HG03045 (cell line): ENCODE data around the gene MAEA.

Experiments
- ATAC-seq: cut with Tn5 transposase; IDR thresholded peaks from one replicate; pipeline ENCODE4 v1.9.1; 2021; ENCODE audit warnings: mild to moderate bottlenecking, moderate library complexity; ENCODE audit not compliant: unreplicated experiment

MAEA gene

DNA sequence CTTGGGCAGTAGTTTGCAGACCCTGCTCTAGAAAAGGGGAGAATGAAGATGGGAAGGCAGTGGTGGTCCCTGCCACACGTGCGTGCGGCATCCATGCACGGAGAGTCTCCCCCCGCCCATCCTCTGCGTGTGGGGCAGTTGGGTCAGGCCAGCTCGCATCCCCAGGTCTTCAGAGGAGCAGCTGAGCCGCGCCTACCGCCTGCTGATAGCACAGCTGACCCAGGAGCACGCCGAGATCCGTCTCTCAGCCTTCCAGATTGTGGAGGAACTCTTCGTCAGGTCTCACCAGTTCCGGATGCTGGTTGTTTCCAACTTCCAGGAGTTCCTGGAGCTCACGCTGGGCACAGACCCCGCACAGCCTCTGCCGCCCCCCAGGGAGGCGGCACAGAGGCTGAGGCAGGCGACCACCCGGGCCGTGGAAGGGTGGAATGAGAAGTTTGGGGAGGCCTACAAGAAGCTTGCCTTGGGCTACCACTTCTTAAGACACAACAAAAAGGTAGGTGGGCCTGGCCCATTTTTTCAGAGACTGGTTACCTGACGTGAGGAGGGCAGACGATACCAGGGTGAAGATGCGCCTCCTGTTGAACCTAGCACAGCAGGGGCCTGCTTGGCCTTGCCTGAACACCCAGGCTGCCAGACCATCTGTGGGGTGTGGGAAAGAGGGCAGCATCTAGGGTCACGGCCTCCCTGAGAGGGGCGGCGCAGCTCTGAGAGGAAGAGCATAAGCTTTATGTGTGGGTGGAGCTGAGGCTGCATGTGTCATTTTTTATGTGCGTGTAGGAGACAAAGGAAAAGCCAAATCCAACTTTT is 59.9 kb downstream of the MAEA start:
- no peak for ATAC-seq

DNA sequence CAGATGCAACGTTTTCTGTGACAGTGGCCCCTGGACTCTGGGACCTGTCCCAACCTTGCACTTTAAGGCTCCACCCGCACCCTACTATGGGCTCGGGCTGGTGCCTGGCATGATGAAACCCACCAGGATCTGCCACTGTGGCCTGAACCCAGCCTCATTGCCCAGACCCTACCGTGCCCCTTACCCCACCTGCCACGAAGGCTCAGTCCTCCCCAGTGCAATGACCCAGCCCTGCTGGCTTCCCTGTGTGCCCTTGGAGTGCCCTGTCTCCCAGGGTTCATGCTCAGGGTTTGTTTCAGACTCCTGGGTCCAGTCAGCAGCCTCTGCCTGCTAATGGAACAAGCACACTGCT is 60.5 kb downstream of the MAEA start:
- no peak for ATAC-seq

DNA sequence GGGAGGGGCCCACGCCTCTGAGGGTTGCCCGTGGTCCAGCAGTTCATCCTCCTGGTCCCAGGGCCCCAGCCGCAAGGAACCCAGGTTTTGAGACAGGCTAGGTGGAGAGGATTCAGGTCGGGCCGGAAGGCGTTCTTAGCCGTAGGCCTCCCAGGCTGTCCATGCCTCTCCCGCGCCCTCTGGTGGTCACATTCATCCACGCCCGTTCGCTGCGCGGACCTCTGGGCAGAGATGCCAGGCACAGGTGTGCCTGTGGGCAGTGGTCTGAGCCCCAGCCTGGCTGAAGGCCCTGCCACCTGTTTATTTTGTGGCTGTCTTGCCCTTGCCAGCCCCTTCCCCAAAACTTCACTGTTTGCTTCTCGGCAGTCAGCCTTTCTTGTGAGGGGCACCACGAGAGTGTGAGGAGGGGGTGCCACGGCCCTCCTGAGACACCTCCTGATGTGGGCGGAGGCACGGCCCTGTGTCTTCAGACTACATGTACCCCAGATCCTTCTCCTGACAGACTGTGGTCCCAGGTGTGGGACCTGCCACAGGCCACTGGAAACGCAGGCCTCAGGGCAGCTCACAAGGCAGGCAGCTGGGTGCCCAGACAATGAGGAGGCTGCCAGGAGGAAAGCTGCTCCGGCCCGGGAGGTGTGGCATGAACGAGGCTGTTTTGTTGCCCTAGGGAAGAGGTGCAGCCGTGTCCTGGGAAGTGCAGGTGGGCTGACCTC is 62.3 kb downstream of the MAEA start:
- ATAC-seq, result no peak

DNA sequence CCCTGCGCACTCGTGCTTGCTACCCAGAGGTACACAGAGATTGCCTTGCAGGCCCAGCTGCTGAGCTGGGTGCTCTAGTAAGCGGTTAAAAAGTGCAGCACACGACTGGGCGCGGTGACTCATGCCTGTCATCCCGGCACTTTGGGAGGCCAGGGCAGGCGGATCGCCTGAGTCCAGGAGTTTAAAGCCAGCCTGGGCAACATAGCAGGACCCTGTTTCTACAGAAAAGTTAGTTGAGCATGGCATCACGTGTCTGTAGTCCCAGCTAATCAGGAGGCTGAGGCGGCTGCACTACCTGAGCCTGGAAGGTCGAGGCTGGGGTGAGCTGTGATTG is 62.8 kb downstream of the MAEA start:
- ATAC-seq, result no peak

DNA sequence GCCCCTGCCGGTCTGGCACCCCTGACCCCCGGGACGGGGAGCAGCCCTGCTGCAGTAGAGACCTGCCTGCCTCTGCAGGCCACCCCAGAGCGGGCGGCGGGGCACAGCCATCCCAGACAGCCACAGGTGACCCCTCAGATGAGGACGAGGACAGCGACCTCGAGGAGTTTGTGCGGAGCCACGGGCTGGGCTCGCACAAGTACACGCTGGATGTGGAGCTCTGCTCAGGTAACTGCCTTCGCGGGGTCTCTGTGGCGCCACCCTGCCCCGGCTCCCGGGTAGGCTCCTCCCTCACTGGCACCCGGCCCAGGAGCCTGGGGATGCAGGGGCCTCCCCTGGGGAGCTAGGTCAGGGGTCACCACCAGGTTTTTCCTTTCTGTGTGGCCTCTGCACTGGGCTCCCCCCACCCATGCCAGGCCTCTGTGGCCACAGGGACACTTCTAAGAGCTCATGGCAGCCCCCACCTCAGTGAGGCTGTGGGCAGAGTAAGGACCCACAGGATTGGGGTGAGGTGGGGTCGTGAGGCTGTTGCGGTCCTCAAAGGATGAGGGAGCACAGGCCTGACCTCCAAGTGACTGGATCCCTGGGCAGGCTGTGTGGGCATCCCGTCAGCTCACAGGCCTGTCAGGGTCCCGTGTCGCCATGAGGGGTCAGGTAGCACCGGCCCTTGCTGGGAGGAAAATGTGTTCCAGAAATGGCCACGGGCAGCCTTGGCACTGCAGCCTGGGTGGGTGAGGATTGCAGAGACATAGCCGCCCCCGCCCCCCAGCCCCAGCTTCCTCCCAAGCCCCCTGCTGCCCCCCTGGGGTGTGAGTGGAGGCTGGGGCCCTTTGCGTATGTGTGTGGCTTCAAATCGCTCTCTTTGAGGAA is 63.7 kb downstream of the MAEA start:
- ATAC-seq, result no peak

DNA sequence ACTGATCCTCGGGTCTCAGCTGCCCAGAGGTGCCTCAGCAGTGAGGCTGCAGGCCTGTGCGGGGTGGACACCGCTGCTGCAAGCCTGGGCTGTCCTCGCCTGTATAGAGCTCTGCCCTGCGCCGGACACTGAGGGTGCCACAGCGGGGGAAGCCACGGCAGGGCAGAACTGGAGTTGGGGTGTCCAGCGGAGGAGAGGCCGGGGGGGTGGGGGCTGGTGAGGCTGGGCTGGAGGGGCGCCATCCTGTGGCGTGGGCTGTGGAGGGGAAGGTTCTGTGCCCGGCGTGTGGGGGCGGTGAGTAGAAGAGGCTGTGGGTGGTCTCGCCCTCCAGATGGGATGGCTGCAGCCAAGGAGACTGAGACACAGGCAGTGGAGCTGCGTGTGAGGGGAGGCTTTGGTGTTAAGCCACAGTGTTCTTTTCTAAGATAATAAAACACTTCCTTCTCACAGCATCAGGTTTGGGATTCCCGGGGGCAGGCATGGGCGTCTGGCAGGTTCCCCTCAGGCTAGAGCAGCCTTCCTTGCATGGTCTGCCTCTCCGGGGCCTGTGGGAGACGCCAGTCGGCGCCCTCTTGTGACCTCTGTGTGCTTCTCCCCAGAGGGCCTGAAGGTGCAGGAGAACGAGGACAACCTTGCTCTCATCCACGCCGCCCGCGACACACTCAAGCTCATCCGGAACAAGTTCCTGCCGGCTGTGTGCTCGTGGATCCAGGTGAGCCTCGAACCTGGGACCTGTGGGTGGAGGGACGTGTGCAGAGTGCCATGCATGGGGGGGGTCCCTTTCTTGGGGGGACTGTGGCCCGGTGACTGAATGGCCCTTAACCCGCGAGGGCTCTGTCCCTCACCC is 64.7 kb downstream of the MAEA start:
- no peak for ATAC-seq

GRCh38 chr4:1354983-1355275 is 65.2 kb downstream of the MAEA start:
- no peak for ATAC-seq

- ATAC-seq, result no peak
Observed at GRCh38 chr4:1355378-1355777, 65.7 kb downstream of the MAEA start.

GRCh38 chr4:1356181-1356998 is 66.7 kb downstream of the MAEA start:
- ATAC-seq, result no peak

DNA sequence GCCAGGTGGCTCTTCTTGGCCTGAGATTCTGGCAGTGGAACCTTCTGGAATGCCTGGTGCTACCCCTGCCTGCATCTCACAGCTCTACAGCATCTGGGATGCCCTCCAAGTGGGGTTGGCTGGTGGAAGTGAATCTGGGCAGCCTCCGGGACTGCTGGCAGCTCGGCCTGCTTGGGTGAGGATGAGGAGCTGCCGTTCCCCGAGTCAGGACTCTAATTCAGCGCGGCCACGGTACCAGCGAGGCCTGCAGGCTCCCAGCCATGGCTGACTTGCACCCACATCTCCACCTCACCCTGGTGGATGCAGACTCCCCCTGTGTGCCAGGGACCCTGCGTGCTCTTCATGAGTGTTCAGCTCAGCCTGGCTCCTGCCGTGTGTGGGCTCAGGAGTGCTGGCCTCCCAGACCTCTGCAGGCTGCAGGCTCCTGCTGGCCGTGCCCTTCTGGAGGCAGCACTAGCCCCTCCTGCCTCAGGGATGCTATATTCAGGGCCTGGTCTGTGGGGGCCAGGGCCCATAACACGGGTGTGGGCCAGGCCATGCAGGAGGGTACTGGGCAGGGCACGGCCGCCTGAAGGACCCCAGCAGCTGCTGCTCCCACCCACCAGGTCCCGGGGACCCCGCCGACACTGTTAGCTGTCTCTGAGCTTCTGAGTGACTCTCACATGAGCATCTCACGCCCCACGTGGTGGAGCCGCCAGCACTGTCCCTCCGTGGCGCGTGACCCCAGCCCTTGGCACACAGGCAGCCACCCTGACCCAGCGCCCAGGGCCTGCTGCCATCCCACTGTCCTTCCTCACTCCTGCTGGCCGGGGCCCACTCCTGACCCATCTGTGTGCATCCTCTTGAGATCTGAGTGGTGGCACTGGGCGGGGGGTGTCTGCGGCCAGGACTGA is 67.9 kb downstream of the MAEA start:
- ATAC-seq, result no peak

DNA sequence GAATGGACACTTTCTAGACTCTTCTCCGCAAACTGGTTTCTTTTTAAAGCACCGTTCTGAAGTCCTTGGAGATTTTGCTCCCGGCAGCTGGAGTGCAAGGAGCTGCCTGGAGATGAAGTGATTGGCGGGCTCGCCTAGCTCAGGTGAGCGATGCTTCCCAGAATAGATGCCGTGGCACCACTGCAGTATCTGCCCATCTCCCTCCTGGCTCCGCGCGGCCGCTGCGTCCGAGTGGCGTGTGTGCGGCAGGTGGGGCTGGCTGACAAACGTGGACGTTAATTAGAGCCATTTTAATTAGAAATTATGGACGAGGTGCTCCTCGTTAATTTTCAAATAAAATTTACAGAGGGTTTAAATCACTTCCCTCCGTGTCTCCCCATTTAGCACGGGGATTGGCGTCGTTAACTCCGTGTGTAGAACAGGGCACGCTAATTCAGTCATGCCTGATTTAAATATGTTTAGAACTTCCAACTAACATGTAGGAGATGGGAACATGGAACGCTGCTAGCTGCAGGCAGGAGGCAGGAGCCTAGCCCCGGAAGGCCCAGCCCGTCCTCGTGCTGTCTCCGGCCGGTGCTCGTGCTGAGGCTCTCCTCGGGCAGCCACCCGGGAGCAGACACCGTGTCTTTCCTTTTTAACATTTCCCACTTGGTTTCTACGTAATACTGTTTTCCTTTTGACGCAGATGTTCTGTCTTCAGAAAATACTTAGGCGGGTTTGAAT is 68.9 kb downstream of the MAEA start:
- ATAC-seq, result no peak

DNA sequence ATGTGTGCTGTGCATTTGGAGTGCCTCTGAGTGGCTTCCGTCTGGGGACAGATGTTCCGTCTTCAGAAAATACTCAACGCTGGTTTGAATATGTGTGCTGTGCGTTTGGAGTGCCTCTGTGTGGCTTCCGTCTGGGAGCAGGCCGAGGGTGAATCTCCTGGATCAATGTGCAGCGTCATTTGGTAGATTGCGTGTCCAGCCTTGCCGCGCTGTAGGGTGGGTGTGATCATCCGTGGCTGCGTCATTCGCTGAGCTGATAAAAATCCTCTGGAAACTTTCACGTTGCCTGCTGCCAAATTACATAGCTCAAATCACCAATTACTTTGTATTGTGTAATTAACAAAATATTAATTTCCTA is 69.4 kb downstream of the MAEA start:
- no peak for ATAC-seq

DNA sequence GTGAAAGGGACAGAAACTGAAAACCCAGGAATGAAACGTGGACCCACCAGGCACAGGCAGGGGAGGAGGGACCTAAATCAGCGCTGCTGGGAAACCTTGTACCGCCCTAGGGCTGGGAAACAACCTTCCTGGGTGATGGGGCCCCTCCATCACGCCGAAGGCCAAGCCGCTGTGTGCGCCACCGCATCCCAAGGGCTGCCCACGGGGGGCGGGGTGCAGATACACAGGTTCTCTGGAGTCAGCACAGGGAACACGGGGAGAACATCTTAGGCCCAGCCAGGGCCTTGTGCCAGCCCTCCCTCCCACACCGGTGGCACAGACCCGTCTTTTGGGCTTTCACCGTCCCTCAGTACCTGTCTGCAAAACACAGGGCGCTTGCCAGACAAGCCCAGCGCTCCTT is 70.3 kb downstream of the MAEA start:
- ATAC-seq, result no peak

DNA sequence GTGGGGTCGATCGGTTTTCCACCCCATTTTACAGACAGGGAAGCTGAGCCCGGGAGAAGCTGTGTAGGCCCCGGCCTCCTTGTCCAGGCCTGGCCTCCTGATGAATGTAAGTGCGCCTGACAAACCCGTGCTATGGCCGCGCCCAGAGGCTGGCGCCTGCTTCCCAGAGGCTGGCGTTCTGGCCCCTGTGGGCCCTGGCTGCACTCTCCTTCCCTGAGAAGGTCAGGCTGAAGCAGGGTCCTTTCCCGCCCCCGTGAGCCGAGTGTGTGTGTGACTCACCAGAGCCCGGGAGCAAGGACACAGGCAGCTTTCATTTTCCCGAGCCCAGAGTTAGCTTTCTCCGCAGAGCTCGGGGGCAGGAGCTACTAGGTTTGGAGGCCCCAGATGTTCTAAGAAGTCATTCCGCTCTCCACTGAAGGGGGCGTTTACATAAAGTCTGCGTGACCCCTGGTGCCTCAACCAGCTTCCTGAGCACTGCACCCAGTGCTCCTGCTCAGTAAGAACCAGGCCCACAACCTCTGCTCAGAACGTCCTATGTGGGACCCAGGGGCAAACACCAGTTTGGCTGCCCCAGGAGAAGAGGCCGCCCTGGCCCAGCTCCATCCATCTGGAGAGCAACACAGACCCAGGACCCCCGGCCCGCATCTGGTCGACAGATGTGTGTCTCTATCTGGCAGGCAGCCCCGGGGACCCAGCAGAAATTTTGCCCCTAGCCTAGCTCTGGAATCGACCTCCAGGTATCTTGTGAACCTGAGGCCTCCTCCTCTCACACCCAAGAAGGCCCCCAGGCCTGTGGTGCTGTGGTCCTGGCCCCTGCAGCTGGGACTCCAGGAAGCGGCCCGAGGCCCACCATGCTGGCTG is 71.0 kb downstream of the MAEA start:
- no peak for ATAC-seq

GRCh38 chr4:1361431-1361830 is 71.7 kb downstream of the MAEA start:
- no peak for ATAC-seq

GRCh38 chr4:1362046-1362445 is 72.4 kb downstream of the MAEA start:
- ATAC-seq, result no peak

GRCh38 chr4:1362521-1362920 is 72.8 kb downstream of the MAEA start:
- no peak for ATAC-seq

- ATAC-seq, result no peak
Observed at GRCh38 chr4:1363513-1363912, 73.8 kb downstream of the MAEA start.
